WTC11 (cell line): ENCODE results near the gene SLC15A5. TPM values are rescaled to one million over a fixed set of nuclear protein-coding genes. Genes with fewer than 3 reads are reported as not detected.

Experiments
- ATAC-seq: fragments of 200-7000 bp; cut with Tn5 transposase; 2 replicates; pipeline ENCODE4 v1.10.0; 2021; ENCODE audit warnings: mild to moderate bottlenecking, moderate library complexity
- CTCF ChIA-PET: fragments of 300-600 bp; sonication (Branson Sonifier 250); formaldehyde crosslinking; loops from one replicate; lab custom pipeline; 2021; ENCODE audit warnings: antibody characterized with exemption; lab: Charles Lee
- POLR2A ChIA-PET: fragments of 350-600 bp; sonication (Branson Sonifier 250); formaldehyde crosslinking; loops from one replicate; lab custom pipeline; 2021; ENCODE audit warnings: antibody characterized with exemption; lab: Charles Lee
- DNase-seq: peaks from one replicate; pipeline ENCODE4 v3.0.0; 2021; ENCODE audit warnings: low spot score
- H3K27ac Mint-ChIP-seq: 2 replicates; pipeline ENCODE4 v1.8.0; 2021; ENCODE audit warnings: mixed read lengths
- H3K27me3 Mint-ChIP-seq: 2 replicates; pipeline ENCODE4 v1.8.0; 2021; ENCODE audit warnings: low read depth, mild to moderate bottlenecking, moderate library complexity, mixed read lengths
- H3K36me3 Mint-ChIP-seq: 2 replicates; pipeline ENCODE4 v1.8.0; 2021; ENCODE audit warnings: mixed read lengths
- H3K4me1 Mint-ChIP-seq: 2 replicates; pipeline ENCODE4 v1.8.0; 2022; ENCODE audit warnings: mixed read lengths
- H3K4me3 Mint-ChIP-seq: 2 replicates; pipeline ENCODE4 v1.8.0; 2021; ENCODE audit warnings: mild to moderate bottlenecking, moderate library complexity, mixed read lengths
- H3K9me3 Mint-ChIP-seq: 2 replicates; pipeline ENCODE4 v1.8.0; 2021; ENCODE audit warnings: mixed read lengths
- CTCF ChIP-seq: fragments of 200-600 bp; IDR thresholded peaks from 2 replicates; pipeline ENCODE4 v1.8.0; 2022; ENCODE audit warnings: antibody characterized with exemption
- ESRRA ChIP-seq: sonication (generic); formaldehyde crosslinking; IDR thresholded peaks from 2 replicates; pipeline ENCODE4 v1.8.1; 2022; ENCODE audit warnings: mild to moderate bottlenecking, missing genetic modification reagents, borderline replicate concordance
- GTF2I ChIP-seq: fragments of 250-450 bp; sonication (Bioruptor Pico); conservative IDR thresholded peaks from 2 replicates; pipeline ENCODE4 v1.4.0; 2021; ENCODE audit warnings: mild to moderate bottlenecking
- HMGA2 ChIP-seq: fragments of 250-450 bp; sonication (Bioruptor Pico); IDR thresholded peaks from 2 replicates; pipeline ENCODE4 v1.4.0; 2021; ENCODE audit warnings: mild to moderate bottlenecking, moderate library complexity
- MXD4 ChIP-seq: fragments of 250-450 bp; sonication (Bioruptor Pico); IDR thresholded peaks from 2 replicates; pipeline ENCODE4 v1.8.0; 2021; ENCODE audit warnings: mild to moderate bottlenecking, moderate library complexity, borderline replicate concordance
- NFE2L1 ChIP-seq: sonication (generic); formaldehyde crosslinking; IDR thresholded peaks from 2 replicates; pipeline ENCODE4 v1.8.1; 2023; ENCODE audit warnings: missing genetic modification reagents
- NR3C1 ChIP-seq: sonication (generic); formaldehyde crosslinking; conservative IDR thresholded peaks from 2 replicates; pipeline ENCODE4 v1.8.1; 2023; ENCODE audit warnings: low read depth, mild to moderate bottlenecking, missing genetic modification reagents
- OVOL2 ChIP-seq: fragments of 250-450 bp; sonication (Bioruptor Pico); IDR thresholded peaks from 2 replicates; pipeline ENCODE4 v1.9.0; 2021; ENCODE audit warnings: mild to moderate bottlenecking, borderline replicate concordance
- STAT6 ChIP-seq: sonication (generic); formaldehyde crosslinking; conservative IDR thresholded peaks from 2 replicates; pipeline ENCODE4 v1.8.1; 2023; ENCODE audit warnings: mild to moderate bottlenecking, low read depth, missing genetic modification reagents, moderate library complexity
- TP53 ChIP-seq: sonication (generic); formaldehyde crosslinking; IDR thresholded peaks from 2 replicates; pipeline ENCODE4 v1.8.1; 2023; ENCODE audit warnings: mild to moderate bottlenecking, missing genetic modification reagents
- ZNF263 ChIP-seq: sonication (generic); formaldehyde crosslinking; IDR thresholded peaks from 2 replicates; pipeline ENCODE4 v1.8.1; 2022; ENCODE audit warnings: low read depth, mild to moderate bottlenecking, moderate library complexity, missing genetic modification reagents
- ZNF317 ChIP-seq: sonication (generic); formaldehyde crosslinking; IDR thresholded peaks from 2 replicates; pipeline ENCODE4 v1.8.1; 2023; ENCODE audit warnings: low read depth, mild to moderate bottlenecking, moderate library complexity, missing genetic modification reagents, borderline replicate concordance
- ZNF425 ChIP-seq: fragments of 250-450 bp; sonication (Bioruptor Pico); conservative IDR thresholded peaks from 2 replicates; pipeline ENCODE4 v1.9.0; 2021; ENCODE audit warnings: mild to moderate bottlenecking
- total RNA-seq: library from RNA; stranded (reverse); gene quantifications from 3 replicates; pipeline ENCODE4 v1.2.3, GENCODE V29; 2021
- TF ChIP-seq, protein P1 (sequence below): fragments of 250-450 bp; sonication (Bioruptor Pico); IDR thresholded peaks from 2 replicates; pipeline ENCODE4 v1.8.0; 2021; ENCODE audit warnings: mild to moderate bottlenecking
- TF ChIP-seq, protein P2 (sequence below): sonication (generic); formaldehyde crosslinking; IDR thresholded peaks from 2 replicates; pipeline ENCODE4 v1.8.0; 2023; ENCODE audit warnings: missing genetic modification reagents
- TF ChIP-seq, protein P3 (sequence below): sonication (generic); formaldehyde crosslinking; IDR thresholded peaks from 2 replicates; pipeline ENCODE4 v1.8.0; 2023; ENCODE audit warnings: missing genetic modification reagents, mild to moderate bottlenecking, borderline replicate concordance

Gene SLC15A5
- total RNA-seq, 1 experiment from 2014 or later: not detected

GRCh38 chr12:16218234-16218633, 59.3 kb downstream of the SLC15A5 start:
- Mint-ChIP-seq H3K27me3 (no peaks in the 10 kb centered on the region), H3K27ac (no peak overlapping the region), H3K36me3 (no peaks in the 10 kb centered on the region), H3K4me1 (no peaks in the 10 kb centered on the region), H3K4me3 (no peak overlapping the region), H3K9me3 (no peaks in the 10 kb centered on the region; the same call in 1 of the 2 replicates)
- POLR2A ChIA-PET: no interaction called here
- DNase-seq: no peak
- CTCF ChIA-PET: no interaction called here
- no peak for TF ChIP-seq OVOL2 (CRISPR knock-in tag)
- no peak for TF ChIP-seq ESRRA
- no peak for TF ChIP-seq NR3C1
- TF ChIP-seq NFE2L1 (CRISPR knock-in tag): no peak
- no peak for TF ChIP-seq STAT6 (CRISPR knock-in tag)
- no peak for TF ChIP-seq MXD4 (CRISPR knock-in tag)
- TF ChIP-seq HMGA2 (CRISPR knock-in tag): no peak
- TF ChIP-seq, protein P1, sequence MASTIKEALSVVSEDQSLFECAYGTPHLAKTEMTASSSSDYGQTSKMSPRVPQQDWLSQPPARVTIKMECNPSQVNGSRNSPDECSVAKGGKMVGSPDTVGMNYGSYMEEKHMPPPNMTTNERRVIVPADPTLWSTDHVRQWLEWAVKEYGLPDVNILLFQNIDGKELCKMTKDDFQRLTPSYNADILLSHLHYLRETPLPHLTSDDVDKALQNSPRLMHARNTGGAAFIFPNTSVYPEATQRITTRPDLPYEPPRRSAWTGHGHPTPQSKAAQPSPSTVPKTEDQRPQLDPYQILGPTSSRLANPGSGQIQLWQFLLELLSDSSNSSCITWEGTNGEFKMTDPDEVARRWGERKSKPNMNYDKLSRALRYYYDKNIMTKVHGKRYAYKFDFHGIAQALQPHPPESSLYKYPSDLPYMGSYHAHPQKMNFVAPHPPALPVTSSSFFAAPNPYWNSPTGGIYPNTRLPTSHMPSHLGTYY (CRISPR knock-in tag): no peak
- TF ChIP-seq CTCF: no peak
- TF ChIP-seq ZNF317 (CRISPR knock-in tag): no peak
- no peak for TF ChIP-seq TP53
- no peak for TF ChIP-seq GTF2I (CRISPR knock-in tag)
- TF ChIP-seq ZNF263: no peak
- TF ChIP-seq, protein P2, sequence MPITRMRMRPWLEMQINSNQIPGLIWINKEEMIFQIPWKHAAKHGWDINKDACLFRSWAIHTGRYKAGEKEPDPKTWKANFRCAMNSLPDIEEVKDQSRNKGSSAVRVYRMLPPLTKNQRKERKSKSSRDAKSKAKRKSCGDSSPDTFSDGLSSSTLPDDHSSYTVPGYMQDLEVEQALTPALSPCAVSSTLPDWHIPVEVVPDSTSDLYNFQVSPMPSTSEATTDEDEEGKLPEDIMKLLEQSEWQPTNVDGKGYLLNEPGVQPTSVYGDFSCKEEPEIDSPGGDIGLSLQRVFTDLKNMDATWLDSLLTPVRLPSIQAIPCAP (CRISPR knock-in tag): no peak
- no peak for ATAC-seq

GRCh38 chr12:16211731-16212130, 65.8 kb downstream of the SLC15A5 start:
- no peak for TF ChIP-seq ZNF425 (CRISPR knock-in tag)
- no peak for TF ChIP-seq CTCF
- TF ChIP-seq, protein P3, sequence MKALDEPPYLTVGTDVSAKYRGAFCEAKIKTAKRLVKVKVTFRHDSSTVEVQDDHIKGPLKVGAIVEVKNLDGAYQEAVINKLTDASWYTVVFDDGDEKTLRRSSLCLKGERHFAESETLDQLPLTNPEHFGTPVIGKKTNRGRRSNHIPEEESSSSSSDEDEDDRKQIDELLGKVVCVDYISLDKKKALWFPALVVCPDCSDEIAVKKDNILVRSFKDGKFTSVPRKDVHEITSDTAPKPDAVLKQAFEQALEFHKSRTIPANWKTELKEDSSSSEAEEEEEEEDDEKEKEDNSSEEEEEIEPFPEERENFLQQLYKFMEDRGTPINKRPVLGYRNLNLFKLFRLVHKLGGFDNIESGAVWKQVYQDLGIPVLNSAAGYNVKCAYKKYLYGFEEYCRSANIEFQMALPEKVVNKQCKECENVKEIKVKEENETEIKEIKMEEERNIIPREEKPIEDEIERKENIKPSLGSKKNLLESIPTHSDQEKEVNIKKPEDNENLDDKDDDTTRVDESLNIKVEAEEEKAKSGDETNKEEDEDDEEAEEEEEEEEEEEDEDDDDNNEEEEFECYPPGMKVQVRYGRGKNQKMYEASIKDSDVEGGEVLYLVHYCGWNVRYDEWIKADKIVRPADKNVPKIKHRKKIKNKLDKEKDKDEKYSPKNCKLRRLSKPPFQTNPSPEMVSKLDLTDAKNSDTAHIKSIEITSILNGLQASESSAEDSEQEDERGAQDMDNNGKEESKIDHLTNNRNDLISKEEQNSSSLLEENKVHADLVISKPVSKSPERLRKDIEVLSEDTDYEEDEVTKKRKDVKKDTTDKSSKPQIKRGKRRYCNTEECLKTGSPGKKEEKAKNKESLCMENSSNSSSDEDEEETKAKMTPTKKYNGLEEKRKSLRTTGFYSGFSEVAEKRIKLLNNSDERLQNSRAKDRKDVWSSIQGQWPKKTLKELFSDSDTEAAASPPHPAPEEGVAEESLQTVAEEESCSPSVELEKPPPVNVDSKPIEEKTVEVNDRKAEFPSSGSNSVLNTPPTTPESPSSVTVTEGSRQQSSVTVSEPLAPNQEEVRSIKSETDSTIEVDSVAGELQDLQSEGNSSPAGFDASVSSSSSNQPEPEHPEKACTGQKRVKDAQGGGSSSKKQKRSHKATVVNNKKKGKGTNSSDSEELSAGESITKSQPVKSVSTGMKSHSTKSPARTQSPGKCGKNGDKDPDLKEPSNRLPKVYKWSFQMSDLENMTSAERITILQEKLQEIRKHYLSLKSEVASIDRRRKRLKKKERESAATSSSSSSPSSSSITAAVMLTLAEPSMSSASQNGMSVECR (CRISPR knock-in tag): no peak
- TF ChIP-seq, all 79 proteins: peak for 0
- DNase-seq (no peak), ATAC-seq (no peak)
- Mint-ChIP-seq H3K36me3 (no peaks in the 10 kb centered on the region), H3K9me3 (no peaks in the 10 kb centered on the region; the same call in 1 of the 2 replicates), H3K27ac (no peak overlapping the region), H3K27me3 (no peaks in the 10 kb centered on the region), H3K4me1 (peaks cover under 1% of the 10 kb centered on the region), H3K4me3 (no peak overlapping the region)
- CTCF ChIA-PET: no interaction called here
- POLR2A ChIA-PET: no interaction called here
